Head of caudate nucleus (tissue), 42 donors: Measurements from ENCODE around the gene PSRC1.

ENCODE experiments used
- DNase-seq, 42 donors: peaks; one replicate each; pipeline versions ENCODE4 v3.0.0 to v3.0.0-alpha.2; 2020 to 2021; ENCODE audit warnings: mixed read lengths in 7 of 42
- intact Hi-C: fragments of 100-400 bp; cut with DNase I; formaldehyde crosslinking; loops from one replicate; pipeline ENCODE4 v1.15.0; 2022

PSRC1 gene

GRCh38 chr1:109265016-109265415, 17.9 kb downstream of the PSRC1 start:
- peak in 2 of 42 donors; percentile 9 to 15 for DNase-seq
- intact Hi-C loops, result loop anchor here (10.0 kb wide), 2 partner anchors 130 to 150 kb away; partner anchors contain the start of genes ELAPOR1 and SORT1

GRCh38 chr1:109264379-109264755, 18.6 kb downstream of the PSRC1 start:
- intact Hi-C loops, result loop anchor here (5.0 to 10.0 kb wide), 3 partner anchors 62 to 150 kb away; partner anchors contain the start of genes ELAPOR1 and SORT1
- no peak for DNase-seq

- intact Hi-C loops, result loop anchor here (5.0 to 10.0 kb wide), 3 partner anchors 61 to 149 kb away; partner anchors contain the start of genes ELAPOR1 and SORT1
- DNase-seq, result peak; percentile 63 to 94 (median 84)
Observed at GRCh38 chr1:109263597-109264378, 19.2 kb downstream of the PSRC1 start.

GRCh38 chr1:109263234-109263596, 19.7 kb downstream of the PSRC1 start:
- DNase-seq, result peak in 2 of 42 donors; percentile 26 to 51
- intact Hi-C loops, result loop anchor here (5.0 to 10.0 kb wide), 3 partner anchors 61 to 148 kb away; partner anchors contain the start of genes ELAPOR1 and SORT1

- no peak for DNase-seq
Observed at GRCh38 chr1:109262231-109263055, 20.5 kb downstream of the PSRC1 start.

GRCh38 chr1:109261578-109261977, 21.4 kb downstream of the PSRC1 start:
- DNase-seq, result no peak
- intact Hi-C loops, result loop anchor here (5.0 to 10.0 kb wide), 3 partner anchors 59 to 147 kb away; partner anchors contain the start of genes ELAPOR1 and SORT1

More at GRCh38 chr1:109262231-109263055, 20.5 kb downstream of the PSRC1 start:
- intact Hi-C loops, result loop anchor here (5.0 to 10.0 kb wide), 3 partner anchors 60 to 148 kb away; partner anchors contain the start of genes ELAPOR1 and SORT1

GRCh38 chr1:109261006-109261405, 21.9 kb downstream of the PSRC1 start:
- intact Hi-C loops, result loop anchor here (5.0 to 10.0 kb wide), 3 partner anchors 59 to 146 kb away; partner anchors contain the start of genes ELAPOR1 and SORT1
- DNase-seq, result no peak

DNA sequence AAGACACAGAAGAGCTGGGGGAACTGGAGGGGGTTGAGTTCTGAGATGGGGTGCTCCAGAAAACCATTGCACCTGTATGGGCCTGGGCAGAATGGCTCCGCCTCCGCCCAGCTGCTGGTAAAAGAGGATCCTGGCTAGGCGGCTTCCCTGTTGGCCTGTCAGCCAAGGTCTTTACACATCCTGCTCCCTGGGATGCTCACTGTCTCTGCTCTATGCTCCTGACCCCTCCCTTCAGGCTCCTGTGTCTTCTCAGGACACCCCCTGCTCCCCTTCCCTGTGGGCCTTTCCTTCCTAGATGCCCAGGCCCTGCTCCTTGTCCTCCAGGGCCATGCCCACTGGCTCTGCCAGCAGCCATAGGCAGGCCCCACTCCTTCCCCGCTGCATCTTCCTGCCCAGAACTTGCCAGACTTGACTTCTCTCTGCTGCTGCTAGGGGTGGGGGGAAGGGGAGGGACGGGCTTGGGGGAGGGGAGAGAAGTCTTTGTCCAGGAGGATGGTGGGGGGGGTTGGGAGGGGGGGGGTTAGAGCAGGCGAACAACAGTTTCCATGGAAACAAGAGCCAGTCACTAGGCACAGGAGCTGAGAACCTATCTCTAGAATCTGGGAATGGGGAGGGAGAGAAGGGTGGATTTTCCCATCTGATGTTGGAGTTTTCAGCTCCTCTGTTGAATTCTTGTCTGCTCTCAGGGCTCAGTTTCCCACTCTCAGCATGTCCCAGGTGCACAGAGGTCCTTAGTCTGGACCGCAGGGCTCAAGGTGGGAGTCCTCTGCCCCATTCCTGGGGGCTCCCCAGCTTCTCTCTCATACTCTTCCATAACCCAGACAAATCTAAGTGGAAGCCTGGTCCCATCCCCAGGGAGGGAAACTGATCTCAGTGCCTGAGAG, 23.0 kb downstream of the PSRC1 start:
- DNase-seq, result no peak
- intact Hi-C loops, result loop anchor here (5.0 to 10.0 kb wide), 3 partner anchors 58 to 145 kb away; partner anchors contain the start of genes ELAPOR1 and SORT1

DNA sequence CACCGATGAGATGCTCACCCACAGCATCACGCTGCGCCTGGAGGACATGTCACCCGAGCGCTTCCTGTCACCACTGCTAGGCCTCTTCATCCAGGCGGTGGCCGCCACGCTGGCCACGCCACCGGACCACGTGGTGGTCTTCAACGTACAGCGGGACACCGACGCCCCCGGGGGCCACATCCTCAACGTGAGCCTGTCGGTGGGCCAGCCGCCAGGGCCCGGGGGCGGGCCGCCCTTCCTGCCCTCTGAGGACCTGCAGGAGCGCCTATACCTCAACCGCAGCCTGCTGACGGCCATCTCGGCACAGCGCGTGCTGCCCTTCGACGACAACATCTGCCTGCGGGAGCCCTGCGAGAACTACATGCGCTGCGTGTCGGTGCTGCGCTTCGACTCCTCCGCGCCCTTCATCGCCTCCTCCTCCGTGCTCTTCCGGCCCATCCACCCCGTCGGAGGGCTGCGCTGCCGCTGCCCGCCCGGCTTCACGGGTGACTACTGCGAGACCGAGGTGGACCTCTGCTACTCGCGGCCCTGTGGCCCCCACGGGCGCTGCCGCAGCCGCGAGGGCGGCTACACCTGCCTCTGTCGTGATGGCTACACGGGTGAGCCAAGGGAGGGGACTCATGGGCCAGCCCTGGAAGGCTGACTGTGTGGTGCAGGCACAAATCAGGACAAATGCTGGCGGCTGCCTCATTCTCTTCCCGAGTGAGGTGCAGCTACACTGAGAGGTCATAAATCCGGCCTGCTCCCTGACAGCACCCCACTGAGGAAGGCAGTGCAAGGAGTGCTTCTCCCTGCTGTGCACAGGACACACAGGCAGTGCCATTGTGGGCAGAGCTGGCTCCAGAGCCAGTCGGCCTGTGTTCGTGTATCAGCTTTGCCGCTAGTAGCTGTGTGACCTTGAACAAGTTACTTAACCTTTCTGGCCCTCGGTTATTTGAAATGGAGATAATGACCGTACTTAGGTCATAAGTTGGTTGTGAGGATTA, 24.2 kb downstream of the PSRC1 start:
- intact Hi-C loops, result no loop called here
- no peak for DNase-seq

DNA sequence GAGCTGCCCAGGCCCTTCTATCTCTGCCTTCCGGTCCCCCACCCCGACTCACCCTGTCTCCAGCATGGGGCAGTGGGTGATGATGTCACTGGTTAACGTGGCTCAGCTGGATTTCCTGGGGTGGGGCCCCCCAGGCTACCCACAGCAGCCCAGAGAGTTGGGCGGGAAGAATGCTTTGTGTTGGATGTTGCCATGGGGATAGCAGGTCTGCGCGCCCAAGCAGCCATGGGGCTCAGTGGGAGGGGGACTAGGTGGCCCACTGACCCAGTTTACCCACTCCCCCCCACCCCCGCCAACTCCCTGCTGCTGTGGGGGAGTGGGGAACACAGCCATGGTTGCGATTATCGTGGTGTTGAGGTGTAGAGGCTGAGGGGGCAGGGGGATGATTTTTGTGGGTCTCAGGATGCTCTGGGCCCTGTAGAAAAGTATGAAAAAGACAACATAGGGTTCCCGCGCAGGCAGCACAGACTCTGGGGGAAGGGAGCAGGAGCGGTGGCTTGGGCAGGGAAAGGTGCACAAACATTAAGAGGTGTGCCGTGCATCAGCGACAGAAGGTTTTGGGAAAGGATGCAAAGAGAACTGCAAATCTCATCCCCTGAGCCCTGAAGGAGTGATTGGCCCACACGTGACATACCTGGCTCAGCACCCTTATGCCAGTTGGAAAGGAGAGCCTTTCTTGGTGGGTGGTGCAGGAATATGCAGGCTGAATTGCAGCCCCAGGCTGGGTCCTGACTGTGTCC, 25.1 kb downstream of the PSRC1 start:
- intact Hi-C loops, result no loop called here
- peak in 1 of 42 donors; percentile 42 for DNase-seq

- no peak for DNase-seq
- intact Hi-C loops, result no loop called here
Observed at GRCh38 chr1:109256971-109257681, 25.8 kb downstream of the PSRC1 start.

DNA sequence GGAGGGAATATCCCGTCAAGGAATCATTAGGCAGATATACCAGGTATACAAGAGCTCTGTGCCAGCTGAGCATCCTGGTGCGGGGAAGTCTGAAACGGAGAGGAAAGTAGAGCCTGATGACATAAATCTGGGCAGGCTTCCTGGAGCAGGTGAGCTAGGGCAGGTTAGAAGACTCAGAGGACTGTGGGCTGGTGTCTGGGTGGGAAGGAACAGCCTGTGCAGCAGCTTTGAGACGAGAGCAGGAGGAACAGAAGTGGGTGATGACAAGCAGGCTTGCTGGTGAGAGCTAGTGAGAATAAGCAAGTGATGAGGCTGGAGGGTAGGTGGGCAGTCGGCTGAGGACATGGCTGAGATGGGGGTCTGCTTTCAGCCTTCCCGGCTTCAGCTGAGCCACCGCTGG, 26.9 kb downstream of the PSRC1 start:
- peak in 27 of 42 donors; percentile 23 to 88 (median 62) for DNase-seq
- intact Hi-C loops, result no loop called here

- DNase-seq, result no peak
- intact Hi-C loops, result no loop called here
Observed at GRCh38 chr1:109255678-109256077, 27.3 kb downstream of the PSRC1 start.

GRCh38 chr1:109255097-109255651, 27.8 kb downstream of the PSRC1 start:
- DNase-seq, result peak in 7 of 42 donors; percentile 36 to 66 (median 40)
- intact Hi-C loops, result no loop called here

- intact Hi-C loops, result no loop called here
- no peak for DNase-seq
Observed at GRCh38 chr1:109254621-109255096, 28.3 kb downstream of the PSRC1 start.
